CD4-positive, alpha-beta T cell treated with Interleukin-1 beta for 1 hour (primary cell): ENCODE measurements around the gene LCN2.
"Not testable (repeated sequence)": the region's sequence is repeated elsewhere in the genome, so short reads cannot be mapped to it uniquely, and the experiment has no call there.

Experiments used
- DNase-seq, 2 donors: peaks; one replicate each; pipeline ENCODE4 v3.0.0-alpha.2; 2020 to 2022

Gene LCN2

GRCh38 chr9:128169925-128170324 is 20.7 kb downstream of the LCN2 start:
- DNase-seq = no peak

- no peak for DNase-seq
Observed at GRCh38 chr9:128174062-128174461, 24.8 kb downstream of the LCN2 start.

GRCh38 chr9:128175102-128175563 is 25.9 kb downstream of the LCN2 start:
- DNase-seq = no peak

GRCh38 chr9:128175726-128176125 is 26.5 kb downstream of the LCN2 start:
- DNase-seq = no peak

GRCh38 chr9:128178806-128179431 is 29.7 kb downstream of the LCN2 start:
- DNase-seq = no peak

- no peak for DNase-seq
Observed at GRCh38 chr9:128180001-128180400, 30.7 kb downstream of the LCN2 start.

- DNase-seq = no peak
Observed at GRCh38 chr9:128180447-128180846, 31.2 kb downstream of the LCN2 start.

- not testable (repeated sequence) for DNase-seq
Observed at GRCh38 chr9:128181480-128181879, 32.2 kb downstream of the LCN2 start.

GRCh38 chr9:128182893-128183588 is 33.8 kb downstream of the LCN2 start:
- no peak for DNase-seq

GRCh38 chr9:128185979-128186965 is 37.0 kb downstream of the LCN2 start:
- DNase-seq = no peak

GRCh38 chr9:128187361-128187760 is 38.1 kb downstream of the LCN2 start:
- no peak for DNase-seq

- no peak for DNase-seq
Observed at GRCh38 chr9:128188209-128188608, 39.0 kb downstream of the LCN2 start.

GRCh38 chr9:128190013-128190412 is 40.8 kb downstream of the LCN2 start:
- DNase-seq = no peak

GRCh38 chr9:128190516-128191405 is 41.5 kb downstream of the LCN2 start:
- no peak for DNase-seq

GRCh38 chr9:128191406-128192046 is 42.3 kb downstream of the LCN2 start, which contains the start of gene CIZ1:
TSS of gene CIZ1 (minus strand) at chr9:128191572. CDS start at chr9:128190857, 715 bp downstream.
- DNase-seq = peak; percentile 75 to 76

- DNase-seq = peak; percentile 4 to 65
Observed at GRCh38 chr9:128192601-128193371, 43.5 kb downstream of the LCN2 start.

- DNase-seq = no peak
Observed at GRCh38 chr9:128193469-128194096, 44.3 kb downstream of the LCN2 start.

- no peak for DNase-seq
Observed at GRCh38 chr9:128201441-128202369, 52.5 kb downstream of the LCN2 start.

- no peak for DNase-seq
Observed at GRCh38 chr9:128202648-128203023, 53.4 kb downstream of the LCN2 start.
